ENCODE data around the gene SLC25A19.
A peak's percentile ranks its signal among the peaks of the same experiment; 100 is the strongest.

Gene SLC25A19

GRCh38 chr17:75289115-75289831, at the start of gene SLC25A19:
TSS of gene SLC25A19 (minus strand) at chr17:75289433. CDS start at chr17:75286764, 2,669 bp downstream.
- peak; percentile 92 for DNase-seq

- no peak for DNase-seq
Observed at GRCh38 chr17:75338335-75338734, 49.1 kb upstream of the SLC25A19 start.

- no peak for DNase-seq
Observed at GRCh38 chr17:75335315-75335714, 46.1 kb upstream of the SLC25A19 start.

GRCh38 chr17:75334723-75335122, 45.5 kb upstream of the SLC25A19 start:
- no peak for DNase-seq

- no peak for DNase-seq
Observed at GRCh38 chr17:75331671-75332070, 42.4 kb upstream of the SLC25A19 start.

GRCh38 chr17:75327757-75328156, 38.5 kb upstream of the SLC25A19 start:
- DNase-seq, result no peak

- no peak for DNase-seq
Observed at GRCh38 chr17:75326226-75326848, 37.1 kb upstream of the SLC25A19 start.

- no peak for DNase-seq
Observed at GRCh38 chr17:75325827-75326225, 36.6 kb upstream of the SLC25A19 start.

- DNase-seq, result no peak
Observed at GRCh38 chr17:75325348-75325747, 36.1 kb upstream of the SLC25A19 start.

GRCh38 chr17:75321506-75321905, 32.3 kb upstream of the SLC25A19 start:
- no peak for DNase-seq

GRCh38 chr17:75319904-75320691, 30.9 kb upstream of the SLC25A19 start:
- no peak for DNase-seq

GRCh38 chr17:75318615-75319222, 29.5 kb upstream of the SLC25A19 start:
- no peak for DNase-seq

GRCh38 chr17:75318211-75318610, 29.0 kb upstream of the SLC25A19 start:
- DNase-seq, result no peak

GRCh38 chr17:75317671-75318070, 28.4 kb upstream of the SLC25A19 start:
- DNase-seq, result no peak

GRCh38 chr17:75316253-75316652, 27.0 kb upstream of the SLC25A19 start:
- DNase-seq, result no peak

GRCh38 chr17:75315541-75316243, 26.5 kb upstream of the SLC25A19 start:
- DNase-seq, result no peak

GRCh38 chr17:75313941-75314551, 24.8 kb upstream of the SLC25A19 start:
- no peak for DNase-seq

GRCh38 chr17:75308732-75309629, 19.7 kb upstream of the SLC25A19 start:
- no peak for DNase-seq

- DNase-seq, result no peak
Observed at GRCh38 chr17:75307957-75308731, 18.9 kb upstream of the SLC25A19 start.

- DNase-seq, result no peak
Observed at GRCh38 chr17:75301502-75302206, 12.4 kb upstream of the SLC25A19 start.
